ENCODE results near the gene RGL3. TPM values are rescaled to one million over a fixed set of nuclear protein-coding genes. Genes with fewer than 3 reads are reported as not detected.

Gene RGL3, protein sequence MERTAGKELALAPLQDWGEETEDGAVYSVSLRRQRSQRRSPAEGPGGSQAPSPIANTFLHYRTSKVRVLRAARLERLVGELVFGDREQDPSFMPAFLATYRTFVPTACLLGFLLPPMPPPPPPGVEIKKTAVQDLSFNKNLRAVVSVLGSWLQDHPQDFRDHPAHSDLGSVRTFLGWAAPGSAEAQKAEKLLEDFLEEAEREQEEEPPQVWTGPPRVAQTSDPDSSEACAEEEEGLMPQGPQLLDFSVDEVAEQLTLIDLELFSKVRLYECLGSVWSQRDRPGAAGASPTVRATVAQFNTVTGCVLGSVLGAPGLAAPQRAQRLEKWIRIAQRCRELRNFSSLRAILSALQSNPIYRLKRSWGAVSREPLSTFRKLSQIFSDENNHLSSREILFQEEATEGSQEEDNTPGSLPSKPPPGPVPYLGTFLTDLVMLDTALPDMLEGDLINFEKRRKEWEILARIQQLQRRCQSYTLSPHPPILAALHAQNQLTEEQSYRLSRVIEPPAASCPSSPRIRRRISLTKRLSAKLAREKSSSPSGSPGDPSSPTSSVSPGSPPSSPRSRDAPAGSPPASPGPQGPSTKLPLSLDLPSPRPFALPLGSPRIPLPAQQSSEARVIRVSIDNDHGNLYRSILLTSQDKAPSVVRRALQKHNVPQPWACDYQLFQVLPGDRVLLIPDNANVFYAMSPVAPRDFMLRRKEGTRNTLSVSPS
- 0.61 TPM in 1 of 2 replicates, not detected in the other for total RNA-seq (2013; cell fraction: nucleolus; rRNA removed)
- total RNA-seq (2014; rRNA removed) (not detected in 2 replicates), total RNA-seq (2014; rRNA removed; fragmentation: Illumina TruSeq; extraction: Trizol) (not detected in 2 replicates), total RNA-seq (2021) (not detected in 2 replicates), polyA plus RNA-seq (2011; rRNA removed) (not detected in 2 replicates), polyA plus RNA-seq (2014; fragmentation: Illumina TruSeq; extraction: Trizol) (not detected in 2 replicates), polyA plus RNA-seq (2014; fragmentation: Nextera tagmentation; extraction: Ambion mirVana) (not detected), polyA plus RNA-seq (2014; rRNA removed) (not detected in 2 replicates), polyA plus RNA-seq (2016; fragmentation: Nextera tagmentation; extraction: Ambion mirVana) (not detected), polyA minus RNA-seq (2011; rRNA and poly(A)+ RNA removed) (not detected in 2 replicates), Bru-seq, nascent RNA (percentile 7 among the genes with signal in this experiment), BruChase-seq, experiment 1, labeled RNA remaining after a 6-hour chase (percentile 11 among the genes with signal in this experiment), BruChase-seq, experiment 2, labeled RNA remaining after a 2-hour chase (percentile 11 among the genes with signal in this experiment)
- not detected for polyA plus RNA-seq (2011; ENCODE audit: low read depth)
- polyA plus RNA-seq (2011; cell fraction: cytosol; rRNA removed), result not detected in 2 replicates
- polyA plus RNA-seq (2011; cell fraction: nucleus; rRNA removed), result not detected in 2 replicates
- 0.25 and 0.28 TPM in 2 replicates for polyA plus RNA-seq (2012)
- 2.7 TPM in 1 of 2 replicates, not detected in the other for polyA minus RNA-seq (2011; cell fraction: cytosol; rRNA and poly(A)+ RNA removed)
- polyA minus RNA-seq (2011; cell fraction: nucleus; rRNA and poly(A)+ RNA removed), result not detected in 2 replicates
- long read RNA-seq, experiment 1, result 0 reads
- long read RNA-seq, experiment 2, result 0 reads

GRCh38 chr19:11418549-11419506 lies at the start of gene RGL3:
RGL3 (minus strand) TSS chr19:11419314; CDS start chr19:11419278, 36 bp downstream.
- H3K4me1 ChIP-seq (ENCODE audit: control insufficient read depth, insufficient read depth, low read length), result peaks cover 22% of the 10 kb centered on the region
- DNase-seq (ENCODE audit: low read depth, low spot score), result no peak
- H3K9ac ChIP-seq (ENCODE audit: control insufficient read depth, insufficient read depth, low read length), result no peak within 1 kb of the TSS

More at GRCh38 chr19:11418549-11419506, at the start of gene RGL3:
- intact Hi-C loops (cut with micrococcal nuclease; ENCODE audit: unreplicated experiment) (no loop called here), in situ Hi-C loops (cut with MboI) (no loop called here)
- ChIA-PET RAD21 (ENCODE audit: unreplicated experiment) (no interaction called here), POLR2A (no interaction called here), CTCF (interaction anchor here (0.6 to 1.5 kb wide), 3 partner anchors 9 to 36 kb away, joined by 3 to 5 read pairs (median 5); no protein-coding TSS in a partner anchor), SMC1A (ENCODE audit: uncharacterized antibody, unreplicated experiment) (no interaction called here)
- H3K79me2 ChIP-seq (ENCODE audit: control insufficient read depth, insufficient read depth, low read length), result no peaks in the 10 kb centered on the region
- H3K4me3 ChIP-seq, result no peak within 1 kb of the TSS
- BruUV-seq (replicated peaks), result no TSS peak
- H3K4me2 ChIP-seq (ENCODE audit: control insufficient read depth, insufficient read depth), result no peak within 1 kb of the TSS
- FAIRE-seq (no peak), ATAC-seq (no peak)
- no peaks in the 10 kb centered on the region for H3K9me3 ChIP-seq (replicated peaks; ENCODE audit: control insufficient read depth, insufficient read depth, low read length)
- no peaks in the 10 kb centered on the region for H3K36me3 ChIP-seq (ENCODE audit: control insufficient read depth in 2 of 2, insufficient read depth in 2 of 2, low read length in 1 of 2)
- no peak within 1 kb of the TSS for H3K27ac ChIP-seq (ENCODE audit: control insufficient read depth, insufficient read depth)
- no peak within 1 kb of the TSS for H2AFZ ChIP-seq (ENCODE audit: control insufficient read depth, low read depth, low read length)
- 10% methylated on average over 38 of the region's 72 CpGs for WGBS (ENCODE audit: insufficient coverage, insufficient replicate concordance, low lambda C conversion rate, missing lambda C conversion rate)
- TF ChIP-seq ZNF622 (IDR thresholded peaks at IDR 0.05) (no peak), MYC (IDR thresholded peaks at IDR 0.05; ENCODE audit: insufficient read depth, insufficient read length, insufficient replicate concordance, low read length, severe bottlenecking) (no peak), YY1 (IDR thresholded peaks at IDR 0.05; ENCODE audit: low read depth, low read length) (no peak), ZNF207 (IDR thresholded peaks at IDR 0.05; ENCODE audit: borderline replicate concordance) (no peak), USF2 (IDR thresholded peaks at IDR 0.05; ENCODE audit: borderline replicate concordance, low read depth, low read length) (no peak), MYB (IDR thresholded peaks at IDR 0.05; ENCODE audit: borderline replicate concordance, low read depth, low read length) (no peak), SUZ12 (IDR thresholded peaks at IDR 0.05; ENCODE audit: unreplicated experiment) (peak; percentile 93)
- TF ChIP-seq, protein P1, sequence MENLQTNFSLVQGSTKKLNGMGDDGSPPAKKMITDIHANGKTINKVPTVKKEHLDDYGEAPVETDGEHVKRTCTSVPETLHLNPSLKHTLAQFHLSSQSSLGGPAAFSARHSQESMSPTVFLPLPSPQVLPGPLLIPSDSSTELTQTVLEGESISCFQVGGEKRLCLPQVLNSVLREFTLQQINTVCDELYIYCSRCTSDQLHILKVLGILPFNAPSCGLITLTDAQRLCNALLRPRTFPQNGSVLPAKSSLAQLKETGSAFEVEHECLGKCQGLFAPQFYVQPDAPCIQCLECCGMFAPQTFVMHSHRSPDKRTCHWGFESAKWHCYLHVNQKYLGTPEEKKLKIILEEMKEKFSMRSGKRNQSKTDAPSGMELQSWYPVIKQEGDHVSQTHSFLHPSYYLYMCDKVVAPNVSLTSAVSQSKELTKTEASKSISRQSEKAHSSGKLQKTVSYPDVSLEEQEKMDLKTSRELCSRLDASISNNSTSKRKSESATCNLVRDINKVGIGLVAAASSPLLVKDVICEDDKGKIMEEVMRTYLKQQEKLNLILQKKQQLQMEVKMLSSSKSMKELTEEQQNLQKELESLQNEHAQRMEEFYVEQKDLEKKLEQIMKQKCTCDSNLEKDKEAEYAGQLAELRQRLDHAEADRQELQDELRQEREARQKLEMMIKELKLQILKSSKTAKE (IDR thresholded peaks at IDR 0.05; ENCODE audit: low read depth, poor library complexity, severe bottlenecking), result no peak
- H3K27me3 ChIP-seq (replicated peaks in 1 of 2; ENCODE audit: control insufficient read depth in 2 of 2, insufficient read depth in 2 of 2, low read length in 1 of 2), result peaks cover 10 to 16% of the 10 kb centered on the region in 2 experiments
- no peaks in the 10 kb centered on the region for H4K20me1 ChIP-seq (ENCODE audit: control insufficient read depth, insufficient read depth)

All from GM12878 (cell line).